Prostate gland (tissue), 2 donors: Measurements from ENCODE around the gene E2F6.

ENCODE experiments used
- CTCF ChIP-seq, 4 experiments: fragments of 200-600 bp in 2 of 4; fragments of 450-650 bp in 2 of 4; sonication (generic) in 2 of 4; IDR thresholded peaks; 1 replicate in 3 of 4; 2 replicates in 1 of 4; pipeline ENCODE4 v1.5.1; 2016 to 2019; ENCODE audit warnings: antibody characterized with exemption in 4 of 4, mild to moderate bottlenecking in 2 of 4, moderate library complexity in 2 of 4
- POLR2A ChIP-seq: fragments of 450-650 bp; IDR thresholded peaks from one replicate; pipeline ENCODE4 v1.6.1; 2016; ENCODE audit warnings: antibody characterized with exemption, mild to moderate bottlenecking

DNA sequence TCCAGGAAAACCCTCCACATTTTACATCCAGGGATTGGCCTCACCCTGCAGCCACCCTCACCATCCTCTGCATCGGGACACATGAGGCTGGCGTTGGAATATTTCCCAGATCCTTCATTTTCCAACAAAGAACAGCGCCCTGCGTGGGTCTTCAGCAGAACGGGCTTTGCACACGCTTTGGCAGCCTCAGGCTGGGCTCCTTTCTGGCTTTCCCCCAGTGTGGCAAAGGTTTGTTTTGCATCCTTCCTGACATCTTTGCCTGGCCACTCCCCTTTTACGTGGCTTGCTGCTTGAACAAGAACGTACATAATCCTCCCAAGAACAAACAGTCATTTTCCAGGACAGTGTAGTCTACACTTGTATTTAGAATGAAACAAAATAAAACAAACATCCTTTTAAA, 42.3 kb upstream of the E2F6 start:
- TF ChIP-seq CTCF (IDR thresholded peaks at IDR 0.05) (no peak), POLR2A (no peak)
